Spleen (tissue), 11 donors: ENCODE data around the gene MRPL36. TPM values are rescaled to one million over a fixed set of nuclear protein-coding genes. Genes with fewer than 3 reads are reported as not detected.

Experiments
- DNase-seq: peaks from one replicate; pipeline ENCODE4 v3.0.0-alpha.2; 2020
- H3K27ac ChIP-seq, 8 donors: fragments of 200-600 bp; sonication (generic) in 7 of 8; 1 replicate in 4 of 8; 2 replicates in 4 of 8; pipeline versions ENCODE4 v1.5.0 to v1.8.0; 2016 to 2021; ENCODE audit warnings: inconsistent platforms in 4 of 8, mild to moderate bottlenecking in 4 of 8, moderate library complexity in 1 of 8
- H3K27me3 ChIP-seq, 7 donors: fragments of 200-600 bp; sonication (generic) in 6 of 7; replicated peaks in 1 of 7; 1 replicate in 4 of 7; 2 replicates in 3 of 7; pipeline versions ENCODE4 v1.5.0 to v1.8.0; 2016 to 2021; ENCODE audit warnings: inconsistent platforms in 3 of 7, mild to moderate bottlenecking in 1 of 7
- H3K36me3 ChIP-seq, 6 donors: fragments of 200-600 bp; sonication (generic) in 5 of 6; 1 replicate in 4 of 6; 2 replicates in 2 of 6; pipeline versions ENCODE4 v1.5.0 to v1.8.0; 2016 to 2021; ENCODE audit warnings: inconsistent platforms in 2 of 6
- H3K4me1 ChIP-seq, 6 donors: fragments of 200-600 bp; sonication (generic) in 5 of 6; 1 replicate in 3 of 6; 2 replicates in 3 of 6; pipeline versions ENCODE4 v1.5.0 to v1.8.0; 2016 to 2021; ENCODE audit warnings: inconsistent platforms in 3 of 6
- H3K4me3 ChIP-seq, 8 donors: fragments of 200-600 bp; sonication (generic) in 7 of 8; 1 replicate in 4 of 8; 2 replicates in 4 of 8; pipeline versions ENCODE4 v1.5.0 to v1.8.0; 2016 to 2021; ENCODE audit warnings: inconsistent platforms in 4 of 8, mild to moderate bottlenecking in 4 of 8, moderate library complexity in 2 of 8
- H3K9me3 ChIP-seq, 8 donors: fragments of 200-600 bp; sonication (generic) in 7 of 8; 1 replicate in 4 of 8; 2 replicates in 4 of 8; pipeline versions ENCODE4 v1.5.0 to v1.8.0; 2016 to 2021; ENCODE audit warnings: inconsistent platforms in 4 of 8
- CTCF ChIP-seq, 11 experiments: fragments of 200-600 bp in 7 of 11; fragments of 450-650 bp in 4 of 11; sonication (generic) in 4 of 11; IDR thresholded peaks in 8 of 11; conservative IDR thresholded peaks in 3 of 11; 1 replicate in 7 of 11; 2 replicates in 4 of 11; pipeline versions ENCODE4 v1.4.0 to v1.8.0; 2016 to 2021; ENCODE audit warnings: antibody characterized with exemption in 11 of 11, inconsistent platforms in 4 of 11, mild to moderate bottlenecking in 1 of 11
- POLR2A ChIP-seq, 3 donors: fragments of 450-650 bp; IDR thresholded peaks; one replicate each; pipeline ENCODE4 v1.5.1; 2017; ENCODE audit warnings: antibody characterized with exemption in 3 of 3, mild to moderate bottlenecking in 1 of 3
- POLR2AphosphoS5 ChIP-seq, 3 donors: sonication (generic); formaldehyde crosslinking; IDR thresholded peaks; one replicate each; pipeline ENCODE4 v1.5.1; 2017; ENCODE audit warnings: antibody characterized with exemption in 3 of 3
- WGBS, 5 donors: extraction: QIAGEN DNeasy Blood & Tissue Kit in 3 of 5; methylation state at CpG; one replicate each; pipeline versions ENCODE4 v1.1.5 to v1.1.7; 2013 to 2018; 5-methylcytosine and 5-hydroxymethylcytosine counted together
- intact Hi-C: fragments of 100-400 bp; cut with DNase I; formaldehyde crosslinking; loops from one replicate; pipeline ENCODE4 v1.15.0; 2023; ENCODE audit warnings: low total_unique reads
- polyA plus RNA-seq, 3 donors: library from polyadenylated mRNA; stranded (reverse); fragments of 200-250 nt; gene quantifications; one replicate each; pipeline ENCODE4 v1.2.1, GENCODE V29; 2013
- total RNA-seq, 7 donors: library from RNA; depleted of rRNA in 3 of 7; stranded (reverse); fragments of >200 nt in 3 of 7; fragmentation: NEBNext Ultra II Directional in 4 of 7; extraction: Animal tissue kit (Norgen Biotek cat#: 25700) in 4 of 7; gene quantifications; one replicate each; pipeline versions ENCODE4 v1.1.0 to v1.2.1, GENCODE V29; 2016 to 2021
- donor health status: healthy with polysubstance abuse.
- donor health status: DM: no; HTN: no; CAD: no; lungs with moderate emphysema.
- donor health status: DM: no; HTN: no; CAD: no.
- donor health status: Bipolar disorder and iron deficiency.
- donor health status: healthy.
- donor health status: DM: no; HTN: no; CAD: no.
- donor health status: DM: yes; HTN: yes; CAD: no.

Gene MRPL36
- total and polyA plus RNA-seq, 10 donors: 20.3 to 77.3 (median 35.9) TPM

- H3K9me3 ChIP-seq: no peaks in the 10 kb centered on the region
- intact Hi-C loops: no loop called here
- H3K4me1 ChIP-seq: peaks cover 9 to 79% (median 46%) of the 10 kb centered on the region in 6 donors
- H3K27ac ChIP-seq: no peak overlapping the region
- no peak for TF ChIP-seq POLR2A (IDR thresholded peaks at IDR 0.05)
- TF ChIP-seq CTCF (IDR thresholded peaks at IDR 0.05 in 8 of 11, conservative IDR thresholded peaks at IDR 0.05 in 3 of 11): no peak
- TF ChIP-seq POLR2AphosphoS5 (IDR thresholded peaks at IDR 0.05): no peak
- H3K4me3 ChIP-seq: no peak overlapping the region
- no peaks in the 10 kb centered on the region for H3K27me3 ChIP-seq
- H3K36me3 ChIP-seq: peaks cover 0 to 30% (median 22%) of the 10 kb centered on the region in 6 donors
- 92 to 98% (median 93%) methylated on average over 12 to 18 of the region's 18 CpGs for WGBS, 5 donors
- no peak for DNase-seq
Measured at GRCh38 chr5:1797103-1797800, 2.4 kb downstream of the MRPL36 start.

DNA sequence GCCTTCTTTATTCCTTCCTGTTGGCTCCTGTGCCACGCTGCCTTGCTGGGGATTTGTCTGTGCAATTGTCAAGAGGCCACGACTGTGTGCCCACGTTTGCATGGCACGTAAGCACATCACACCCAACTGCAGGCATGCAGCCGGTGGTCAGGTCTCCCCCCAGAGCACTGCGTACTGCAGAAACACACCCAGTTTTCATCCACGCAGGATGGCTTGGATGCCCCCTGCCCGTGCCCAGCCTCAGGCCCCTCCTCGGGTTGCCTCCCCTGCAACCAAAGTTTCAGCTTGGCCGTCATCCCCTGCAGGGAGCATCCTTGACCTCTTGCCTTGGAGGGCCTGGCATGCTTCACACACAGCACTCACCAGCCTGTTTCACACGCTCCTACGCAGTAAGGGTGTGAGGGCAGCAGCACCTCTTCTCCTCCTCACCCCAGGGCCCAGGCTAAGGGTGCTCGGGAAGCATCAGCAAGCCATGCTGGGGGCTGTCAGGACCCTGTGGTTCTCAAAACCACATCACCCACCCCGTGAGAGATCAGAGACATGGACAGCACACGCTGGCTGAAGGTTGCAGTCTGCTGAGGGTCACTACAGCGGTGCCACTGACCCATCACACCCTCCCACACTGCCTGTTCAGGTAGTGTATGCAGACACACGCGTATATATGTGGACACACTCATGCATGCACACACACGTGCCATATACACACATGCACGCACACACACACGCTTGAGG, 3.1 kb downstream of the MRPL36 start:
- intact Hi-C loops: no loop called here
- no peak for DNase-seq
- Histone ChIP-seq H3K9me3 (no peaks in the 10 kb centered on the region), H3K4me3 (no peak overlapping the region), H3K27me3 (no peaks in the 10 kb centered on the region), H3K36me3 (peaks cover 0 to 30% (median 22%) of the 10 kb centered on the region in 6 donors), H3K27ac (no peak overlapping the region), H3K4me1 (peaks cover 5 to 79% (median 41%) of the 10 kb centered on the region in 6 donors)
- 87 to 92% (median 88%) methylated on average over 20 to 21 of the region's 21 CpGs for WGBS, 5 donors
- TF ChIP-seq CTCF (IDR thresholded peaks at IDR 0.05 in 8 of 11, conservative IDR thresholded peaks at IDR 0.05 in 3 of 11): no peak
- TF ChIP-seq POLR2AphosphoS5 (IDR thresholded peaks at IDR 0.05): no peak
- no peak for TF ChIP-seq POLR2A (IDR thresholded peaks at IDR 0.05)

DNA sequence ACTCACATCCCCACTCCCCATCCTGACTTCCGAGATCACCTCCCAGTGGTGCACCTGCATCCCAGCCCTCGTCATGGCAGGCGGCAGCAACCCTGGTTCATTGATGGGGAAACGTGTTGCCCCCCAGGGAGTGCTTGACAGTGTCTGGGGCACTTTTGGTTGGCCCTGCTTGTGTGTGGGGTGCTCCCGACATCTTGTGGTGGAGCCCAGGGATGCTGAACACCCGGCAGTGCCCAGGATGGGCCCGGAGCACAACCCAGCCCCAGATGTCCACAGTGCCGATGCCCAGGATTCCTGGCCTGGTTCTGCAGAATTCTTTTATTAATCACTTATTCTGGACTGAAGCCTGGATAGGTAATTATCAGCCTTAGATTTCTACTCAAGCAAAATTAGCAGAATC, 3.7 kb downstream of the MRPL36 start:
- no peak for TF ChIP-seq POLR2AphosphoS5 (IDR thresholded peaks at IDR 0.05)
- no peak for TF ChIP-seq POLR2A (IDR thresholded peaks at IDR 0.05)
- no peak for TF ChIP-seq CTCF (IDR thresholded peaks at IDR 0.05 in 8 of 11, conservative IDR thresholded peaks at IDR 0.05 in 3 of 11)
- Histone ChIP-seq H3K9me3 (no peaks in the 10 kb centered on the region), H3K4me3 (no peak overlapping the region), H3K36me3 (peaks cover 0 to 30% (median 22%) of the 10 kb centered on the region in 6 donors), H3K27me3 (no peaks in the 10 kb centered on the region), H3K27ac (no peak overlapping the region), H3K4me1 (peaks cover 5 to 78% (median 40%) of the 10 kb centered on the region in 6 donors)
- 82 to 94% (median 91%) methylated on average over 7 to 8 of the region's 8 CpGs for WGBS, 5 donors
- DNase-seq: no peak
- intact Hi-C loops: no loop called here

DNA sequence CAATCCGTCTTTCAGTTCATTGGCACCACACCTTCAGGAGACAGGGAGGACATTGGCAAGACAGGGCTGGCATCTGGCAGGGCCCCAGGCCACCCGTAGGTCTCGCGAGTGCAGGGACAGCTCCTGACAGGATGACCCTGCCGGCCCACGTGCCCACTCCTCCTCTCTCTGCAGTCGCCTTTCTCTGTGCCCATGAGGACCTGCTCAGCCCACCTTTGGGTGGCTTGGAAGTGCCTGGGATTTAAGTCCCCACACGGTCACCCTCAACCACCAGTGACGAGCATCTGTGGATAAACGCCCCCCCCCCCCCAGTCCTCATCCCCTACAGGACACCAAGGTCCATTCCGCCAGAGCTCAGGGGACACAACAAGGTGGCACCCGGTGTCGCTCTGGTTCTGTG, 4.1 kb downstream of the MRPL36 start:
- intact Hi-C loops: no loop called here
- no peak for TF ChIP-seq CTCF (IDR thresholded peaks at IDR 0.05 in 8 of 11, conservative IDR thresholded peaks at IDR 0.05 in 3 of 11)
- TF ChIP-seq POLR2AphosphoS5 (IDR thresholded peaks at IDR 0.05): no peak
- no peak for TF ChIP-seq POLR2A (IDR thresholded peaks at IDR 0.05)
- peaks cover 5 to 74% (median 35%) of the 10 kb centered on the region in 6 donors for H3K4me1 ChIP-seq
- no peaks in the 10 kb centered on the region for H3K27me3 ChIP-seq
- no peak overlapping the region for H3K27ac ChIP-seq
- 82 to 94% (median 89%) methylated on average over 10 to 13 of the region's 13 CpGs for WGBS, 5 donors
- H3K36me3 ChIP-seq: peaks cover 0 to 30% (median 22%) of the 10 kb centered on the region in 6 donors
- no peak for DNase-seq
- H3K9me3 ChIP-seq: no peaks in the 10 kb centered on the region
- H3K4me3 ChIP-seq: no peak overlapping the region
